Fibroblast of pulmonary artery (primary cell): Measurements from ENCODE around the gene KDM7A.

Source experiments
- DNase-seq: peaks from one replicate; pipeline ENCODE4 v3.0.0-alpha.2; 2010; ENCODE audit warnings: low read depth
- H3K4me3 ChIP-seq: replicated peaks from 2 replicates; pipeline ENCODE4 v1.5.1; 2011; ENCODE audit warnings: low read depth, mild to moderate bottlenecking, control low read depth, low read length, moderate library complexity
- TF ChIP-seq, protein P1 (sequence below): IDR thresholded peaks from 2 replicates; pipeline ENCODE4 v1.5.1; 2011; ENCODE audit warnings: mild to moderate bottlenecking, control low read depth, low read length, inconsistent platforms; ENCODE audit errors: missing control alignments

Gene KDM7A

DNA sequence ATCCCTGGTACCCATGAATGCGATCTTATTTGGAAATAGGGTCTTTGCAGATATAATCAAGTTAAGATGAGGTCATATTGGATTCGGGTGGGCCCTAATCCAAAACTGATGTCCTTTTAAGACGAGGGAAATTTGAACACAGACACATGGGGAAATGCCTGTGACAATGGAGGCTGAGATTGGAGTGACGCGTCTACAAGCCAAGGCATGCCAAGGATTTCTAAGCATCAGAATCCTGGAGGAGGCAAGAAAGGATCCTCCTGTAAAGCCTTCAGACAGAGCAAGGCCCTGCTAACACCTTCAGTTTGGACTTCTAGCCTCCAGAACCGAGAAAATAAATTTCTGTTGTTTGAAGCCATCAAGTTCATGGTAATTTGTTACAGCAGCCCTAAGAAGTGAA lies 132.5 kb downstream of the KDM7A start:
- no peak for DNase-seq
- H3K4me3 ChIP-seq = no peak overlapping the region
- TF ChIP-seq, protein P1, sequence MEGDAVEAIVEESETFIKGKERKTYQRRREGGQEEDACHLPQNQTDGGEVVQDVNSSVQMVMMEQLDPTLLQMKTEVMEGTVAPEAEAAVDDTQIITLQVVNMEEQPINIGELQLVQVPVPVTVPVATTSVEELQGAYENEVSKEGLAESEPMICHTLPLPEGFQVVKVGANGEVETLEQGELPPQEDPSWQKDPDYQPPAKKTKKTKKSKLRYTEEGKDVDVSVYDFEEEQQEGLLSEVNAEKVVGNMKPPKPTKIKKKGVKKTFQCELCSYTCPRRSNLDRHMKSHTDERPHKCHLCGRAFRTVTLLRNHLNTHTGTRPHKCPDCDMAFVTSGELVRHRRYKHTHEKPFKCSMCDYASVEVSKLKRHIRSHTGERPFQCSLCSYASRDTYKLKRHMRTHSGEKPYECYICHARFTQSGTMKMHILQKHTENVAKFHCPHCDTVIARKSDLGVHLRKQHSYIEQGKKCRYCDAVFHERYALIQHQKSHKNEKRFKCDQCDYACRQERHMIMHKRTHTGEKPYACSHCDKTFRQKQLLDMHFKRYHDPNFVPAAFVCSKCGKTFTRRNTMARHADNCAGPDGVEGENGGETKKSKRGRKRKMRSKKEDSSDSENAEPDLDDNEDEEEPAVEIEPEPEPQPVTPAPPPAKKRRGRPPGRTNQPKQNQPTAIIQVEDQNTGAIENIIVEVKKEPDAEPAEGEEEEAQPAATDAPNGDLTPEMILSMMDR = no peak

DNA sequence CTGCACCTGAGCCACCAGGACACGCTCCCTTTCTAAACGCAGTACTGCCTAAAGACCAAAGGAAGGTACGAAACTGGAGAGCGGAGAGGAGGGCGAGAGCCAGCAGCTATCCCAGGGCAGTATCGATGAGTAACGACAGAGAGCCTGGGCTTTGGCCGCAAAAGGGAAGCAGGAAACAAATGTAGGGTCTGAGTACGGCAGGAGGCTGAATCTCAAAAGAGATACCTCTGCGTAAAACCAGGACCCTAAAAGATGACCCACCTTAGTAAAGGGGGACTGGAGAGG lies 134.5 kb downstream of the KDM7A start:
- no peak for DNase-seq
- TF ChIP-seq, protein P1 = no peak
- no peak overlapping the region for H3K4me3 ChIP-seq

DNA sequence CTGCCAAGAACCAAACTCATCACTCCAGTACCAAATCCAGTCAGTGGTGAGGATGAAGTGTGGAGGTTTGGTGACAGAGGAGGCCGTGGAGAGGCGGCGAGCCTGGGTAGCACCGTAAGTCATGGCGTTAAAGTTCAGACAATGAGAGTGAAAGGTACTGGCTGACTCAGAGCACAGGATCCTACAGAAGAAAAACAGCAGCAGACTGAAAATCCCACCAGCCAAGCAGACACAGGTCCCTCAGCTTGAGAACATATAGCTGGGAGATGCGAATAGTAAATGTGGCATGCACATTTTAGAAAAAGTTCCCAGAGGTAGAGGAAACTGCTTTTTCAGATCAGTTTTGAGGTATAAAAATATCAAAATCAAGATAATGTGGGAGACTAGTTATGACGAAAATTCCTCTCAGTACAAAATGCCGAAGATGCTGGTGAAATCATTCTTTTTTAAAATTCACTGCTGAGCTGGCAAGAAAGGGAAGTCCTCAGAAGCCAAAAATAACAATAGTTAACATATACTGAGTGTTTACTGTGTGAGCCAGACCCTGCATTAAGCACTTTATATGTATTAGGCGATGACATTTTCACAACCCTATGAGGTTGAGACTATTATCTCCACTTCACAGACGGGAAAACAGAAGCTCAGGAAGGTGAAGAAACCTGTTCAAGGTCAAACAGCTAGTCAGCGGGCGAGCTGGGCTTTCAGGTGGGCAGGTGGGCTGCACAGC lies 135.0 kb downstream of the KDM7A start:
- TF ChIP-seq, protein P1 = no peak
- DNase-seq = peak; percentile 69
- no peak overlapping the region for H3K4me3 ChIP-seq

DNA sequence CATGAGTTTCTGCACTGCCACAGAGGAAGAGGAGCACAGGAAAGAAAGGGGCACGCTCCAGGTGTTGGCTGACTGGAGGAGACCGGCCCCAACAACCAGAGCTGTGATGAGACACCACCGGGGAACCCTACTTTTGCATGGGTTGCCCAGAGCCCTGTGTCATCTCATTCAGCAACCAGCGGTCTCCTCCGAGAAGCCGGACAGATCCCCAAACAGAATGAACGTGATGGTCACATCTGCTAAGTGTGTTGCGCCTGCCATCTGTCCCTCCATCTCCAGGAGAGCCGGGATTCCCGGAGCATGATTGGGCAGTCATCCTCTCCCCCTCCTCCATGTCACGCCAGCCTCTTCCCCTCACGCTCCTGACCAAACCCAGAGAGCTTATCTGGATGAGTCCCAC lies 136.9 kb downstream of the KDM7A start:
- TF ChIP-seq, protein P1 = no peak
- no peak for DNase-seq
- H3K4me3 ChIP-seq = no peak overlapping the region

DNA sequence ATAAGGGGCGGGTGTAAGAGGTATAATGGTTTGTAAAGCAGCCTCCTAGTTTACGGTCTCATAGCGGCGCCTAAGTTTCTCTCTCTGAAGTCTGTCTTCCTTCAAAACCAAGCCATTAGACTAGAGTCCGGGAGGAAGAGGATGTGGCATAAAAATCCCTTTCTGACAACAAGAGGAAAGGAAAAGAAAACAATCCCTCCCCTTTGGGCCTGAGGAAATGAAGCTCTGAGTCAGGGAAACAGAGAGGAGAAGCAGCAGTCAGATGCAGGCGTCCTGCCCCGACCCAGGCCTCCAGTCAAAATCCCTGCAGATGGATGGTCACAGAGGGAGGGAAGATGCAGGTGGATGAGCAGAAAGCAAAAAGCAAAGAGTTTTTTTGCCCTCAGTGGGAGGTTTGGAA lies 137.7 kb downstream of the KDM7A start:
- no peak overlapping the region for H3K4me3 ChIP-seq
- peak; percentile 50 for DNase-seq
- TF ChIP-seq, protein P1 = no peak

DNA sequence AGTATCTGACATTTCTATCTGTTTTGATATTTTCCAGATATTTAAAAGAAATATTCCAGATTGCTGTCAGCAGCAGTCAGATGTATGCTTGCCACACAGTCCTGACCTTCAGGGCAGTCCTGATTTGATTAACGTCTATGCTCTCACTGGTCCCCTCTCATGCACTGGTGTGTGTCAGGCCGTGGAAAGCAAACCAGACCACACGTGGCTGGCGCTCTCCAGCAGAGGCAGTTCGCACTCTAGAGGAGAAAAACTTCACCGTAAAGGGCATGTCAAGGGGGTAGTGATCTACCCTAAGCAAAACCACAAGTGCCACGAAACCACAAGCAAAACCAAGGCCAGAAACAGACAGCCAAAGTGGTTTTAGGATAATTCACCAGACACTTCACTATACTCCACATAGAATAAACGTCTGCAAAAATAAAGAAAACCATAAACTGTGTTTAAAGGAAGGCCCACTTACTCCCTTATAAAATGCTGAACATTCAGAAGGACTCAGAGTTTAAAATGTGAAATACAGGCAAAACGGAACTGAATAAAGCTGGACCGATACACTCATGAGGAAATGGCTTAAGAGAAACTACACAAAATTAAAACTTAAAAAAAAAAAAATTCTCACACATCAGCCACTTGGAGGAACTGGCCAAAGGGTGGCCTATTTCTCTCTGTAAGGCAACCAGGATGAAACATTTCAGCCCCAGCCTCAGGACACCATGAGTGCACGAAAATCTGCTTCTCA lies 140.4 kb downstream of the KDM7A start:
- TF ChIP-seq, protein P1 = no peak
- DNase-seq = no peak
- H3K4me3 ChIP-seq = no peak overlapping the region
